Heart right ventricle (tissue), 16 donors: ENCODE results near the gene NCOA6. TPM values are rescaled to one million over a fixed set of nuclear protein-coding genes. Genes with fewer than 3 reads are reported as not detected.
"Not testable (repeated sequence)": the region's sequence is repeated elsewhere in the genome, so short reads cannot be mapped to it uniquely, and the experiment has no call there.

ENCODE experiments used
- ATAC-seq, 8 donors: fragments of 200-7000 bp; cut with Tn5 transposase; one replicate each; pipeline ENCODE4 v1.9.1; 2020; ENCODE audit warnings: mild to moderate bottlenecking in 8 of 8, moderate library complexity in 8 of 8, moderate number of reproducible peaks in 1 of 8
- DNase-seq, 2 donors: peaks; one replicate each; pipeline ENCODE4 v3.0.0-alpha.2; 2020
- H3K27ac ChIP-seq, 10 donors: fragments of 200-600 bp; sonication (generic) in 2 of 10; one replicate each; pipeline versions ENCODE4 v1.5.0 to v1.8.0; 2020 to 2022; ENCODE audit warnings: mild to moderate bottlenecking in 3 of 10
- H3K27me3 ChIP-seq, 7 donors: fragments of 200-600 bp; one replicate each; pipeline ENCODE4 v1.8.0; 2021 to 2022; ENCODE audit warnings: mild to moderate bottlenecking in 2 of 7
- H3K36me3 ChIP-seq, 9 donors: fragments of 200-600 bp; sonication (generic) in 1 of 9; one replicate each; pipeline versions ENCODE4 v1.5.0 to v1.8.0; 2020 to 2022; ENCODE audit warnings: mild to moderate bottlenecking in 2 of 9
- H3K4me1 ChIP-seq, 9 donors: fragments of 200-600 bp; sonication (generic) in 1 of 9; one replicate each; pipeline versions ENCODE4 v1.5.0 to v1.8.0; 2020 to 2022; ENCODE audit warnings: mild to moderate bottlenecking in 4 of 9
- H3K4me3 ChIP-seq, 10 donors: fragments of 200-600 bp; sonication (generic) in 2 of 10; one replicate each; pipeline versions ENCODE4 v1.5.0 to v1.8.0; 2020 to 2022; ENCODE audit warnings: mild to moderate bottlenecking in 7 of 10, moderate library complexity in 2 of 10
- H3K9me3 ChIP-seq, 11 donors: fragments of 200-600 bp in 10 of 11; sonication (generic) in 2 of 11; one replicate each; pipeline versions ENCODE4 v1.5.0 to v1.8.0; 2013 to 2022; ENCODE audit warnings: mild to moderate bottlenecking in 2 of 11, control low read depth in 1 of 11, moderate library complexity in 1 of 11
- WGBS, 2 donors: extraction: QIAGEN DNeasy Blood & Tissue Kit; methylation state at CpG; one replicate each; pipeline ENCODE4 v1.1.7; 2013; ENCODE audit warnings: inconsistent platforms in 1 of 2; 5-methylcytosine and 5-hydroxymethylcytosine counted together
- intact Hi-C, 10 donors: fragments of 100-400 bp; cut with DNase I; formaldehyde crosslinking; loops; one replicate each; pipeline versions ENCODE4 v1.11.1 to v1.14.2; 2022
- polyA plus RNA-seq, 2 donors: library from polyadenylated mRNA; stranded (reverse); fragments of 200-250 nt; gene quantifications; one replicate each; pipeline ENCODE4 v1.2.3, GENCODE V29; 2013
- total RNA-seq, 10 donors: library from RNA; stranded (reverse); fragmentation: NEBNext Ultra II Directional in 3 of 10; extraction: Animal tissue kit (Norgen Biotek cat#: 25700) in 3 of 10; gene quantifications; one replicate each; pipeline versions ENCODE4 v1.2.1 to v1.2.4, GENCODE V29; 2021 to 2023
- TF ChIP-seq, protein P1 (sequence below), 9 donors: fragments of 200-600 bp; sonication (generic) in 2 of 9; IDR thresholded peaks; one replicate each; pipeline versions ENCODE4 v1.5.0 to v1.8.0; 2021 to 2022; ENCODE audit warnings: antibody characterized with exemption in 9 of 9, mild to moderate bottlenecking in 5 of 9, moderate library complexity in 1 of 9
- donor health status: Arrhythmogenic right ventricular cardiomyopathy.
- donor health status: ischemic (EF 13 %, LVEDD 7.1; RV severe dilation, severe dysfunction).
- donor health status: healthy with polysubstance abuse.
- donor health status: DM: no; HTN: yes; CAD: no.
- donor health status: DM: no; HTN: no; CAD: no.
- donor health status: ischemic (EF 25% LVEDD 6.9; RV normal size, moderate dysfunction).
- donor health status: ischemic (EF 25% LVEDD 5.7; RV mildly dilated, moderate dysfunction).
- donor health status: healthy.
- donor health status: DM: yes; HTN: yes; CAD: no.
- donor health status: Ischemic cardiomyopathy.
- donor health status: ischemic (EF 35%, LVEDD 5.7; RV mildly dilated, moderate dysfunction).
- donor health status: nonischemic (EF 11% LVEDD 7.7; RV severe dilation, severe dysfunction).
- donor health status: DM: yes; HTN: yes; CAD: no.
- donor health status: PGD.
- donor health status: ischemic (EF 29% LVEDD 5.4; RV normal size, mild dysfunction).
- donor health status: nonischemic (EF 23%, LVEDD 6.1; RV moderate dilation, normal function).

Gene NCOA6
- total and polyA plus RNA-seq, 12 donors: 11.6 to 37.5 (median 18.0) TPM

DNA sequence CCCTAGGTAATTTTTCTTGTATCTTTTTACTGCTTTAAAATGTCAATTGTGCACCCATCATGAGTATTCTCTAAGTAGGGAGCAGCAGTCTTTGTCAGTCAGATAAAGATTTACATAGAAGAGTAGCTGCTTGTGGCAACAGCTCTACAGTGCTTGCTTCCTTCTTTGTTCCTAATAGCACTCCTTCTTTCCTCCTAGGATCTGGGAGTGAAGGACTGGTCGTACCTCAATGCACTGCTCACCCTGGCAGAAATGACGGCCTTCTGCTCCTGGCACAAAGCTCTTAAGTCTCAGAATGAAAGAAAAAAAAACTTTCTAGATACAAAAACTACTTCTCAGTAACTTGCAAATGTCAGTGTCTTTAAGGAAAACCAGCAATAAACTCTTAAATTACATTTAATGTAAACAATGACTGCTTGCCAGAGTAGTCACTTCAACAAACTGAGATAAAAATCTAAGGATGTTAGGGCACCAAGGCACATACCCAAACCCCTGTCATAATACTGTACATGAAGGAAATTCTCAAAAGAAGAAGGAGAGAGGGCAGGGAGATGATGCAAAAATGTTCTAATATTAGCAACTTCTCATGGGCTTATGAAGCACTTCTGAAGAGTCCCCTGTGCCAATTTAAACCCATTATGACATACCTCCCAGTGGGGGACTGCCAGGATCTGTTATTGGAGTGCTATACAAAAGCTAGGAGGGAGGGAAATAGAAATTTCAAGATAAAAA lies 34.0 kb downstream of the NCOA6 start:
- H3K9me3 ChIP-seq: no peaks in the 10 kb centered on the region
- DNase-seq: peak in 1 of 2 donors; percentile 23
- H3K36me3 ChIP-seq: peaks cover 0 to 52% (median 9%) of the 10 kb centered on the region in 9 donors
- peaks cover 0 to 41% (median 15%) of the 10 kb centered on the region in 9 donors for H3K4me1 ChIP-seq
- H3K27ac ChIP-seq: peak overlapping the region in 4 of 10 donors; percentile 17 to 53 (median 52)
- no peaks in the 10 kb centered on the region for H3K27me3 ChIP-seq
- intact Hi-C loops: no loop called here
- TF ChIP-seq, protein P1, sequence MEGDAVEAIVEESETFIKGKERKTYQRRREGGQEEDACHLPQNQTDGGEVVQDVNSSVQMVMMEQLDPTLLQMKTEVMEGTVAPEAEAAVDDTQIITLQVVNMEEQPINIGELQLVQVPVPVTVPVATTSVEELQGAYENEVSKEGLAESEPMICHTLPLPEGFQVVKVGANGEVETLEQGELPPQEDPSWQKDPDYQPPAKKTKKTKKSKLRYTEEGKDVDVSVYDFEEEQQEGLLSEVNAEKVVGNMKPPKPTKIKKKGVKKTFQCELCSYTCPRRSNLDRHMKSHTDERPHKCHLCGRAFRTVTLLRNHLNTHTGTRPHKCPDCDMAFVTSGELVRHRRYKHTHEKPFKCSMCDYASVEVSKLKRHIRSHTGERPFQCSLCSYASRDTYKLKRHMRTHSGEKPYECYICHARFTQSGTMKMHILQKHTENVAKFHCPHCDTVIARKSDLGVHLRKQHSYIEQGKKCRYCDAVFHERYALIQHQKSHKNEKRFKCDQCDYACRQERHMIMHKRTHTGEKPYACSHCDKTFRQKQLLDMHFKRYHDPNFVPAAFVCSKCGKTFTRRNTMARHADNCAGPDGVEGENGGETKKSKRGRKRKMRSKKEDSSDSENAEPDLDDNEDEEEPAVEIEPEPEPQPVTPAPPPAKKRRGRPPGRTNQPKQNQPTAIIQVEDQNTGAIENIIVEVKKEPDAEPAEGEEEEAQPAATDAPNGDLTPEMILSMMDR (IDR thresholded peaks at IDR 0.05): no peak
- no peak overlapping the region for H3K4me3 ChIP-seq
- ATAC-seq: peak; percentile 63 to 95 (median 78)
- 63 to 64% methylated on average over 2 of the region's 2 CpGs for WGBS, 2 donors

DNA sequence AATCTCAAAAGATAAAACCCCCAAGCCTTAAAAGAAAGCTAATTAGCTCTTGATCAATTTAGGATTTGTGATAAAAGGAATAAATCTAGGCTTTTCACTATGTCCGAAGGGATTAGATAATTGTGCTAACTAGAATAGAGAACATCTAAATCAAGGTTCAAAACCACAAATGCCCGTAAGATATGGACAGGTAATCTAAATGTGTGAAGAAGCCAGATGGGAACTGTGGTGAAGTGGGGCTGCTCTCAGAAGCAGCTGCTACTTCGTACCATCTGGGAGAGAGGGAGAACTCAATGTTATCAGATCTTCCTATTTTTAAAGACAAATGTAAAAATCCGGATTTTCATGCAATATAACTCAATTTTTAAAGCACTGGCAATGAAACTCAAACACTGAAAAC lies 44.2 kb downstream of the NCOA6 start:
- no peaks in the 10 kb centered on the region for H3K9me3 ChIP-seq
- H3K27me3 ChIP-seq: no peaks in the 10 kb centered on the region
- H3K4me1 ChIP-seq: no peaks in the 10 kb centered on the region
- no peak for DNase-seq
- 84 to 86% methylated on average over 4 of the region's 4 CpGs for WGBS, 2 donors
- H3K27ac ChIP-seq: no peak overlapping the region
- no peak overlapping the region for H3K4me3 ChIP-seq
- no peak for ATAC-seq
- intact Hi-C loops: no loop called here
- peaks cover 0 to 72% (median 8%) of the 10 kb centered on the region in 9 donors for H3K36me3 ChIP-seq
- TF ChIP-seq, protein P1 (IDR thresholded peaks at IDR 0.05): no peak

GRCh38 chr20:34780291-34780690 lies 45.2 kb downstream of the NCOA6 start:
- H3K9me3 ChIP-seq, DNase-seq, H3K4me1 ChIP-seq, H3K27me3 ChIP-seq, ATAC-seq, H3K27ac ChIP-seq, intact Hi-C loops, H3K4me3 ChIP-seq: not testable (repeated sequence)
- peaks cover 0 to 82% (median 18%) of the 10 kb centered on the region in 9 donors for H3K36me3 ChIP-seq
- 90 to 91% methylated on average over 8 of the region's 8 CpGs for WGBS, 2 donors

GRCh38 chr20:34776177-34776576 lies 49.3 kb downstream of the NCOA6 start:
- Histone ChIP-seq H3K36me3 (peaks cover 0 to 97% (median 31%) of the 10 kb centered on the region in 9 donors), H3K27me3 (no peaks in the 10 kb centered on the region), H3K27ac (no peak overlapping the region), H3K4me3 (no peak overlapping the region), H3K4me1 (peaks cover 0 to 4% (median 0%) of the 10 kb centered on the region in 9 donors), H3K9me3 (no peaks in the 10 kb centered on the region)
- TF ChIP-seq, protein P1 (IDR thresholded peaks at IDR 0.05): no peak
- no peak for DNase-seq
- 85 to 91% methylated on average over 8 of the region's 8 CpGs for WGBS, 2 donors
- no peak for ATAC-seq
- intact Hi-C loops: loop anchor here in 4 of 10 donors (10.0 kb wide), 2 partner anchors 191 to 461 kb away; no protein-coding TSS in a partner anchor

- intact Hi-C loops: loop anchor here in 5 of 10 donors (5.0 to 10.0 kb wide), 3 partner anchors 190 to 463 kb away; no protein-coding TSS in a partner anchor
- H3K9me3 ChIP-seq: no peaks in the 10 kb centered on the region
- no peak for ATAC-seq
- peaks cover 0 to 97% (median 30%) of the 10 kb centered on the region in 9 donors for H3K36me3 ChIP-seq
- peaks cover 0 to 4% (median 0%) of the 10 kb centered on the region in 9 donors for H3K4me1 ChIP-seq
- H3K27me3 ChIP-seq: no peaks in the 10 kb centered on the region
- no peak for DNase-seq
- TF ChIP-seq, protein P1 (IDR thresholded peaks at IDR 0.05): no peak
- no peak overlapping the region for H3K4me3 ChIP-seq
- H3K27ac ChIP-seq: no peak overlapping the region
Measured at GRCh38 chr20:34774886-34775285, 50.6 kb downstream of the NCOA6 start.
